ENCODE data around the gene LONRF2. TPM values are rescaled to one million over a fixed set of nuclear protein-coding genes. Genes with fewer than 3 reads are reported as not detected.

Gene LONRF2
- total RNA-seq, 1 experiment from 2014 or later, result 0.33 TPM

- Mint-ChIP-seq H3K4me1 (peaks cover 18% of the 10 kb centered on the region), H3K9me3 (no peaks in the 10 kb centered on the region), H3K27me3 (ENCODE audit: low read depth) (peaks cover 6% of the 10 kb centered on the region; the same call in 1 of the 2 replicates), H3K4me3 (no peak overlapping the region), H3K27ac (peak overlapping the region; percentile 4; the same call in 1 of the 2 replicates), H3K36me3 (no peaks in the 10 kb centered on the region)
- ChIA-PET POLR2A (no interaction called here), CTCF (interaction anchor here (0.6 to 2.4 kb wide), 3 partner anchors 20 to 63 kb away, joined by 3 to 6 read pairs (median 4); no protein-coding TSS in a partner anchor)
- DNase-seq (ENCODE audit: low spot score) (peak; percentile 87), ATAC-seq (peak; percentile 87)
- TF ChIP-seq, protein P1, sequence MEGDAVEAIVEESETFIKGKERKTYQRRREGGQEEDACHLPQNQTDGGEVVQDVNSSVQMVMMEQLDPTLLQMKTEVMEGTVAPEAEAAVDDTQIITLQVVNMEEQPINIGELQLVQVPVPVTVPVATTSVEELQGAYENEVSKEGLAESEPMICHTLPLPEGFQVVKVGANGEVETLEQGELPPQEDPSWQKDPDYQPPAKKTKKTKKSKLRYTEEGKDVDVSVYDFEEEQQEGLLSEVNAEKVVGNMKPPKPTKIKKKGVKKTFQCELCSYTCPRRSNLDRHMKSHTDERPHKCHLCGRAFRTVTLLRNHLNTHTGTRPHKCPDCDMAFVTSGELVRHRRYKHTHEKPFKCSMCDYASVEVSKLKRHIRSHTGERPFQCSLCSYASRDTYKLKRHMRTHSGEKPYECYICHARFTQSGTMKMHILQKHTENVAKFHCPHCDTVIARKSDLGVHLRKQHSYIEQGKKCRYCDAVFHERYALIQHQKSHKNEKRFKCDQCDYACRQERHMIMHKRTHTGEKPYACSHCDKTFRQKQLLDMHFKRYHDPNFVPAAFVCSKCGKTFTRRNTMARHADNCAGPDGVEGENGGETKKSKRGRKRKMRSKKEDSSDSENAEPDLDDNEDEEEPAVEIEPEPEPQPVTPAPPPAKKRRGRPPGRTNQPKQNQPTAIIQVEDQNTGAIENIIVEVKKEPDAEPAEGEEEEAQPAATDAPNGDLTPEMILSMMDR (IDR thresholded peaks at IDR 0.05), result peak; percentile 57
- TF ChIP-seq GRHL2 (CRISPR knock-in tag; IDR thresholded peaks at IDR 0.05; ENCODE audit: insufficient replicate concordance, severe bottlenecking) (no peak), FOXK1 (CRISPR knock-in tag; IDR thresholded peaks at IDR 0.05) (peak; percentile 80)
These were observed 79.2 kb downstream of the LONRF2 start for GRCh38 chr2:100242891-100243619.

DNA sequence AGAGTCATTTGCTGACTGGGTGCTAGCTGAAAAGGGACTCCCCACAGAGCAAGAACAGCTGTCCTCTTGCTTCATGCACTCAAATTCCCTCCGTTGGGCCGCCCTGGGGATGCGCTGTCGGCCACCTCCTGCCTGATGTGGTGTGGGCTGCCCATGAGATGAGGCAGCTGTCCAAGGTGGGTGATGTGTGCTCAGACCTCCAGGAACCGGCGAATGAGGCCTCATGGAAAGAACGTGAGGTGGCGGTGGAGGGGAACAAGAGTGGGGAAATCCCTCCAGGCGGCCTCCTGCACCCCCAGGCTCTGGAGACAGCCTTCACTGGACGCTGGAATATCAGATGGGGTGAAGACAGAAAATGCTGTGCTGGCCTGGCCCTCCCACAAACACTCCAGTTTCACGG, 79.8 kb downstream of the LONRF2 start:
- H3K4me1 Mint-ChIP-seq, result peaks cover 18% of the 10 kb centered on the region
- no peak for TF ChIP-seq JAZF1 (CRISPR knock-in tag; IDR thresholded peaks at IDR 0.05)
- no peak for TF ChIP-seq NFYB (CRISPR knock-in tag; conservative IDR thresholded peaks at IDR 0.05; ENCODE audit: low read depth)
- TF ChIP-seq MXD4 (CRISPR knock-in tag; IDR thresholded peaks at IDR 0.05; ENCODE audit: borderline replicate concordance), result no peak
- CTCF ChIA-PET, result interaction anchor here (0.6 to 2.4 kb wide), 3 partner anchors 20 to 704 kb away, joined by 3 to 6 read pairs (median 3); no protein-coding TSS in a partner anchor
- POLR2A ChIA-PET, result no interaction called here
- H3K27ac Mint-ChIP-seq, result no peak overlapping the region
- ATAC-seq (peak; percentile 8; the same call in 1 of the 2 replicates), DNase-seq (ENCODE audit: low spot score) (no peak)
- peaks cover 6% of the 10 kb centered on the region; the same call in 1 of the 2 replicates for H3K27me3 Mint-ChIP-seq (ENCODE audit: low read depth)
- H3K4me3 Mint-ChIP-seq, result no peak overlapping the region
- H3K9me3 Mint-ChIP-seq, result no peaks in the 10 kb centered on the region
- H3K36me3 Mint-ChIP-seq, result no peaks in the 10 kb centered on the region

DNA sequence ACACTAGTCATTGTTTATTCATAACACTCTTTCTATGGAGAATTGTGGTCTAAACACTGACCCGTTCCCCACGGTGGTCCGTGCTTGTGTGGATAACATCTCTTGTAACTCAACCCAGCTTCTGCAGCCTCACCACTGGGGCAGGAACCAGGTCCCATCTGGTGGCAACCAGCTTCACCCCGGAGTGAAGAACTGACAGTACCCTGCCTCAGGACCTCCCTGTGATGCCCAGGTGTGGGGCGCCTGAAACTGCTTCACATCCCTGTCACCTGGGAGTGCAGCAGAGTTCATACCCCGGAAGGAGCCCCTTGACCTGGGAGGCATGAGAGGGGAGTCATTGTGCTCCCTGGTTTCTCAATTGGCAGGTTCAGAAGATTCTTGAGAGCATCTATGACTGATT, 81.1 kb downstream of the LONRF2 start:
- ChIA-PET CTCF (interaction anchor here (1.6 to 3.9 kb wide), 3 partner anchors 20 to 400 kb away, joined by 3 to 25 read pairs (median 6); no protein-coding TSS in a partner anchor), POLR2A (no interaction called here)
- Mint-ChIP-seq H3K27me3 (ENCODE audit: low read depth) (peaks cover 6% of the 10 kb centered on the region; the same call in 1 of the 2 replicates), H3K36me3 (no peaks in the 10 kb centered on the region), H3K4me1 (peaks cover 18% of the 10 kb centered on the region), H3K9me3 (no peaks in the 10 kb centered on the region), H3K4me3 (no peak overlapping the region), H3K27ac (no peak overlapping the region)
- no peak for DNase-seq (ENCODE audit: low spot score)
- TF ChIP-seq MXD4 (CRISPR knock-in tag; IDR thresholded peaks at IDR 0.05; ENCODE audit: borderline replicate concordance), result no peak
- no peak for TF ChIP-seq FOXJ3 (CRISPR knock-in tag; IDR thresholded peaks at IDR 0.05; ENCODE audit: borderline replicate concordance)
- TF ChIP-seq, protein P2, sequence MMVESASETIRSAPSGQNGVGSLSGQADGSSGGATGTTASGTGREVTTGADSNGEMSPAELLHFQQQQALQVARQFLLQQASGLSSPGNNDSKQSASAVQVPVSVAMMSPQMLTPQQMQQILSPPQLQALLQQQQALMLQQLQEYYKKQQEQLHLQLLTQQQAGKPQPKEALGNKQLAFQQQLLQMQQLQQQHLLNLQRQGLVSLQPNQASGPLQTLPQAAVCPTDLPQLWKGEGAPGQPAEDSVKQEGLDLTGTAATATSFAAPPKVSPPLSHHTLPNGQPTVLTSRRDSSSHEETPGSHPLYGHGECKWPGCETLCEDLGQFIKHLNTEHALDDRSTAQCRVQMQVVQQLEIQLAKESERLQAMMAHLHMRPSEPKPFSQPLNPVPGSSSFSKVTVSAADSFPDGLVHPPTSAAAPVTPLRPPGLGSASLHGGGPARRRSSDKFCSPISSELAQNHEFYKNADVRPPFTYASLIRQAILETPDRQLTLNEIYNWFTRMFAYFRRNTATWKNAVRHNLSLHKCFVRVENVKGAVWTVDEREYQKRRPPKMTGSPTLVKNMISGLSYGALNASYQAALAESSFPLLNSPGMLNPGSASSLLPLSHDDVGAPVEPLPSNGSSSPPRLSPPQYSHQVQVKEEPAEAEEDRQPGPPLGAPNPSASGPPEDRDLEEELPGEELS (CRISPR knock-in tag; IDR thresholded peaks at IDR 0.05), result no peak
- TF ChIP-seq GRHL2 (CRISPR knock-in tag; IDR thresholded peaks at IDR 0.05; ENCODE audit: insufficient replicate concordance, severe bottlenecking), result no peak
- no peak for TF ChIP-seq MYBL2 (CRISPR knock-in tag; IDR thresholded peaks at IDR 0.05)
- no peak for ATAC-seq

DNA sequence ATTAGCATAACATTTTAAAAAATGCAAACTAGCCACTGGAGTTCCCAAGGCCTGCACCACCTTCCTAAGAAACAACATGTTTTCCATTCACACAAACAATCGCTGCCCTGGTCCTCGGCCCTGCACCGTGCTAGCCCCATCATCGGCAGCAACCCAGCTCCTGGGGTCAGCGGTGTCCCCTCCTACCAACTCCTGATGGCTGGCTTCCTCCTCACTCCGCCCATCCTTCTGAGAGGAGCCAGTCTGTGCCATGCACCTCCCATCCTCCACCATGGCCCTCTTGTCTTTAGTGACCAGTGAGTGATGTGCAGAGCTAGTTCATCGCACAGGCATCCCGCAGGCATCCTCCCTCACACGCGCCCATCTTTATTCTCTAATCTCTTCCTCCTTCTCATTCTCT, 81.9 kb downstream of the LONRF2 start:
- ATAC-seq (no peak), DNase-seq (ENCODE audit: low spot score) (no peak)
- H3K27me3 Mint-ChIP-seq (ENCODE audit: low read depth), result peaks cover 6% of the 10 kb centered on the region; the same call in 1 of the 2 replicates
- no peaks in the 10 kb centered on the region for H3K9me3 Mint-ChIP-seq
- POLR2A ChIA-PET, result no interaction called here
- TF ChIP-seq USF1 (CRISPR knock-in tag; IDR thresholded peaks at IDR 0.05), result no peak
- no peak for TF ChIP-seq TEAD4 (CRISPR knock-in tag; IDR thresholded peaks at IDR 0.05)
- TF ChIP-seq ZNF317 (CRISPR knock-in tag; IDR thresholded peaks at IDR 0.05; ENCODE audit: borderline replicate concordance, low read depth), result no peak
- TF ChIP-seq PRRX2 (CRISPR knock-in tag; IDR thresholded peaks at IDR 0.05), result no peak
- TF ChIP-seq EMX1 (CRISPR knock-in tag; IDR thresholded peaks at IDR 0.05), result no peak
- TF ChIP-seq GABPB1 (CRISPR knock-in tag; IDR thresholded peaks at IDR 0.05), result no peak
- no peak for TF ChIP-seq ZNF671 (CRISPR knock-in tag; IDR thresholded peaks at IDR 0.05)
- TF ChIP-seq, protein P3, sequence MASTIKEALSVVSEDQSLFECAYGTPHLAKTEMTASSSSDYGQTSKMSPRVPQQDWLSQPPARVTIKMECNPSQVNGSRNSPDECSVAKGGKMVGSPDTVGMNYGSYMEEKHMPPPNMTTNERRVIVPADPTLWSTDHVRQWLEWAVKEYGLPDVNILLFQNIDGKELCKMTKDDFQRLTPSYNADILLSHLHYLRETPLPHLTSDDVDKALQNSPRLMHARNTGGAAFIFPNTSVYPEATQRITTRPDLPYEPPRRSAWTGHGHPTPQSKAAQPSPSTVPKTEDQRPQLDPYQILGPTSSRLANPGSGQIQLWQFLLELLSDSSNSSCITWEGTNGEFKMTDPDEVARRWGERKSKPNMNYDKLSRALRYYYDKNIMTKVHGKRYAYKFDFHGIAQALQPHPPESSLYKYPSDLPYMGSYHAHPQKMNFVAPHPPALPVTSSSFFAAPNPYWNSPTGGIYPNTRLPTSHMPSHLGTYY (CRISPR knock-in tag; IDR thresholded peaks at IDR 0.05), result no peak
- no peak for TF ChIP-seq CREB1 (CRISPR knock-in tag; IDR thresholded peaks at IDR 0.05)
- TF ChIP-seq ZBTB21 (CRISPR knock-in tag; IDR thresholded peaks at IDR 0.05; ENCODE audit: borderline replicate concordance), result no peak
- no peak for TF ChIP-seq RELA (CRISPR knock-in tag; IDR thresholded peaks at IDR 0.05; ENCODE audit: borderline replicate concordance)
- TF ChIP-seq USF2 (CRISPR knock-in tag; IDR thresholded peaks at IDR 0.05), result no peak
- H3K27ac Mint-ChIP-seq, result no peak overlapping the region
- CTCF ChIA-PET, result interaction anchor here (0.9 to 3.9 kb wide), 6 partner anchors 21 to 681 kb away, joined by 3 to 25 read pairs (median 3); no protein-coding TSS in a partner anchor
- H3K4me3 Mint-ChIP-seq, result no peak overlapping the region
- H3K36me3 Mint-ChIP-seq, result no peaks in the 10 kb centered on the region
- H3K4me1 Mint-ChIP-seq, result peaks cover 22% of the 10 kb centered on the region

Data from WTC11 (cell line).